ENCODE measurements around the gene CFI. TPM values are rescaled to one million over a fixed set of nuclear protein-coding genes. Genes with fewer than 3 reads are reported as not detected.

Gene CFI
- total RNA-seq, 3 donors from 2014 or later (not counting 1 experiment from before 2014, with no cell fraction given): not detected

- Mint-ChIP-seq H3K4me3 (no peak overlapping the region), H3K9me3 (no peaks in the 10 kb centered on the region), H3K36me3 (no peaks in the 10 kb centered on the region), H3K4me1 (no peaks in the 10 kb centered on the region), H3K27me3 (ENCODE audit: low read depth in 2 of 2) (peaks cover 0 to 8% of the 10 kb centered on the region in 2 donors), H3K27ac (no peak overlapping the region)
- 100% methylated on average over 2 of the region's 2 CpGs for WGBS (ENCODE audit: insufficient coverage)
- no peak for ATAC-seq
- no peaks in the 10 kb centered on the region for H3K4me1 ChIP-seq (ENCODE audit: control insufficient read depth, insufficient read depth, low read length)
- H3K4me3 ChIP-seq (ENCODE audit: low read length): no peak overlapping the region
- no peak for TF ChIP-seq CTCF (IDR thresholded peaks at IDR 0.05)
- H3K27me3 ChIP-seq (ENCODE audit: control insufficient read depth, insufficient read depth, low read length): no peaks in the 10 kb centered on the region
- H3K27ac ChIP-seq (ENCODE audit: low read length): no peak overlapping the region
- DNase-seq: no peak
- no peaks in the 10 kb centered on the region for H3K36me3 ChIP-seq (ENCODE audit: control insufficient read depth, insufficient read depth, low read length)
- no peaks in the 10 kb centered on the region for H3K9me3 ChIP-seq (ENCODE audit: control insufficient read depth, insufficient read depth, low read length)
- intact Hi-C loops (cut with micrococcal nuclease): no loop called here
These were observed 55.1 kb downstream of the CFI start for GRCh38 chr4:109746728-109747127.

DNA sequence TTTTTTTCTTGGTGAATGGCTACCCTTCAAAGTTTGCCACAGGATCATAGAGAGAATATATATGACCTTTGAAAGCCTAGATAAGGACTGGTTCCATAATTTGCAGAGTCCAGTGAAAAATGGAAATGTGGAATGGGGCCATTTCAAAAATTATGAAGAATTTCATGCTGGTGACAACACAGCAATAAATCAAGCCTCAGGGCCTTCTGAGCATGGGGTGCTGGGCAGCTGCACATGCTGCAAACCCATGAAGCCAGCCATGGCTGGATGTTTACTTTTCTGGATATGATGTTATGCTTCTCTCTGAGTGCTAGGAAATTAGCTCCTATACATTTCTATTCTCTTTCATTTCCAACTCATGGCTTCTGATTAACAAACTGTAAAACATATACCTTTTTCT lies 56.0 kb downstream of the CFI start:
- H3K27me3 ChIP-seq (ENCODE audit: control insufficient read depth, insufficient read depth, low read length): no peaks in the 10 kb centered on the region
- intact Hi-C loops (cut with micrococcal nuclease): no loop called here

DNA sequence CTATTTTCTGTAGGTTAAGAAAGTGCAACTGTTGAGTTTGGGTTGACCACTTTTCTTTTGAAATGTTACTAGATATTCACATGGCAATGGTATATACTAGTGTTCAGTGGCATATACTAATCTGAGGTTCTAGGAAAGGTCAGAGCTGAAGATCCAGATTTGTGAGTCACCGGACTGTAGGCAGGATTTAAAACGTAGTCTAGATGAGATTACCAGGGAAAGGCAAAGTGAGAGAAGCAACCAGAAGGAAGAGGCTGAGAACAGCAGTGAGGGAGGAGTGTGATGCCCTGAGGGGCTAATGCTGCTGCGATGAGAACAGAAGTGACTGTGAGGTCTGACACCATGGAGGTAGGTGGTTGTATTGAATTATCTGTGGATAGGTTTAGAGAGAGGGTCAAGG lies 62.3 kb downstream of the CFI start:
- intact Hi-C loops (cut with micrococcal nuclease): no loop called here
- no peak for TF ChIP-seq CTCF (IDR thresholded peaks at IDR 0.05)
- H3K36me3 ChIP-seq (ENCODE audit: control insufficient read depth, insufficient read depth, low read length): no peaks in the 10 kb centered on the region
- no peak overlapping the region for H3K27ac ChIP-seq (ENCODE audit: low read length)
- WGBS (ENCODE audit: insufficient coverage): 89% methylated on average over 3 of the region's 3 CpGs
- H3K27ac Mint-ChIP-seq: no peak overlapping the region
- no peaks in the 10 kb centered on the region for H3K9me3 ChIP-seq (ENCODE audit: control insufficient read depth, insufficient read depth, low read length)
- DNase-seq (no peak), ATAC-seq (no peak)
- H3K4me1 Mint-ChIP-seq: no peaks in the 10 kb centered on the region
- H3K36me3 Mint-ChIP-seq: no peaks in the 10 kb centered on the region
- H3K4me3 ChIP-seq (ENCODE audit: low read length): no peak overlapping the region
- H3K9me3 Mint-ChIP-seq: no peaks in the 10 kb centered on the region
- no peaks in the 10 kb centered on the region for H3K27me3 ChIP-seq (ENCODE audit: control insufficient read depth, insufficient read depth, low read length)
- no peak overlapping the region for H3K4me3 Mint-ChIP-seq
- H3K4me1 ChIP-seq (ENCODE audit: control insufficient read depth, insufficient read depth, low read length): no peaks in the 10 kb centered on the region
- H3K27me3 Mint-ChIP-seq (ENCODE audit: low read depth in 2 of 2): peaks cover 16 to 42% of the 10 kb centered on the region in 2 donors

More for the DNA sequence above, 56.0 kb downstream of the CFI start:
- no peak for DNase-seq
- H3K9me3 Mint-ChIP-seq: no peaks in the 10 kb centered on the region
- H3K36me3 ChIP-seq (ENCODE audit: control insufficient read depth, insufficient read depth, low read length): no peaks in the 10 kb centered on the region
- H3K4me1 Mint-ChIP-seq: no peaks in the 10 kb centered on the region
- H3K4me3 Mint-ChIP-seq: no peak overlapping the region
- no peak for TF ChIP-seq CTCF (IDR thresholded peaks at IDR 0.05)
- no peak overlapping the region for H3K27ac Mint-ChIP-seq
- H3K4me1 ChIP-seq (ENCODE audit: control insufficient read depth, insufficient read depth, low read length): no peaks in the 10 kb centered on the region
- H3K27me3 Mint-ChIP-seq (ENCODE audit: low read depth in 2 of 2): peaks cover 6 to 17% of the 10 kb centered on the region in 2 donors
- H3K27ac ChIP-seq (ENCODE audit: low read length): no peak overlapping the region
- no peaks in the 10 kb centered on the region for H3K9me3 ChIP-seq (ENCODE audit: control insufficient read depth, insufficient read depth, low read length)
- no peak overlapping the region for H3K4me3 ChIP-seq (ENCODE audit: low read length)
- no peak for ATAC-seq
- no peaks in the 10 kb centered on the region for H3K36me3 Mint-ChIP-seq

DNA sequence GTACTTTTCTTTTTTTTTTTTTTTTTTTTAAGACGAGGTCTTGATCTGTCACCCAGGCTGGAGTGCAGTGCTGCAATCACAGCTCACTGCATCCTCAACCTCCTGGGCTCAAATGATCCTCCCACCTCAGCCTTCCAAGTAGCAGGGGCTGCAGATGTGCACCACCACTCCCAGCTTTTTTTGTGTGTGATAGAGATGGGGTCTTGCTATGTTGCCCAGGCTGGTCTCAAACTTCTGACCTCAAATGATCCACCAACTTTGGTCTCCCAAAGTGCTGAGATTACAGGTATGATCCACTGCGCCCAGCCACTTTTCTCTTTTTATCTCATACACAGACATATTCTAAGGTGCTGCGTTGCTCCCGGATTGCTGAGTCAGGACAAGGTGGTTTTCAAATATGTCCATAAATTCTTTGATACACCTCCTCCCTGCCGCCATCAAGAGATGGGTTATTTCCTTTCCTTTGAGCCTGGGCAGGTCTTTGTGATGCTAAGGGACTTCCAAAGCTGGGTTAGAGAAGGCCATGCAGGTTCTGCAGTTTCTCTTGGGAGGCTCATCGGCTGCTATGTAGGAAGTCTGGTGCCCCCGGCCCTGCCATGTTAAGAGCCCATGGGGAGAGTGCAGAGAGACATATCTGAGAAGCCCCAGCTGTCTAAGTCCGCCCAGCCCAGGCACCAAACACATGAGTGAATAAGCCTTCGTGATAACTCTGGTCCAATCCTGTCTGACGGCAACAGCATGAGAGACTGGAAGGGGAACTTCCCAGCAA lies 63.5 kb downstream of the CFI start:
- intact Hi-C loops (cut with micrococcal nuclease): no loop called here
- Mint-ChIP-seq H3K9me3 (no peaks in the 10 kb centered on the region), H3K27ac (no peak overlapping the region), H3K4me1 (no peaks in the 10 kb centered on the region), H3K4me3 (no peak overlapping the region), H3K36me3 (no peaks in the 10 kb centered on the region), H3K27me3 (ENCODE audit: low read depth in 2 of 2) (peaks cover 19 to 38% of the 10 kb centered on the region in 2 donors)
- Histone ChIP-seq H3K36me3 (ENCODE audit: control insufficient read depth, insufficient read depth, low read length) (no peaks in the 10 kb centered on the region), H3K4me3 (ENCODE audit: low read length) (no peak overlapping the region), H3K27ac (ENCODE audit: low read length) (no peak overlapping the region), H3K27me3 (ENCODE audit: control insufficient read depth, insufficient read depth, low read length) (no peaks in the 10 kb centered on the region), H3K9me3 (ENCODE audit: control insufficient read depth, insufficient read depth, low read length) (no peaks in the 10 kb centered on the region), H3K4me1 (ENCODE audit: control insufficient read depth, insufficient read depth, low read length) (no peaks in the 10 kb centered on the region)
- WGBS (ENCODE audit: insufficient coverage): 90% methylated on average over 9 of the region's 10 CpGs
- ATAC-seq (no peak), DNase-seq (no peak)
- TF ChIP-seq CTCF (IDR thresholded peaks at IDR 0.05): no peak
